GM19468 (cell line): ENCODE measurements around the gene PZP.

Experiments
- ATAC-seq: cut with Tn5 transposase; IDR thresholded peaks from one replicate; pipeline ENCODE4 v1.9.1; 2021; ENCODE audit warnings: mild to moderate bottlenecking, moderate library complexity, moderate number of reproducible peaks; ENCODE audit not compliant: unreplicated experiment; ENCODE audit errors: extremely low read depth

PZP gene

DNA sequence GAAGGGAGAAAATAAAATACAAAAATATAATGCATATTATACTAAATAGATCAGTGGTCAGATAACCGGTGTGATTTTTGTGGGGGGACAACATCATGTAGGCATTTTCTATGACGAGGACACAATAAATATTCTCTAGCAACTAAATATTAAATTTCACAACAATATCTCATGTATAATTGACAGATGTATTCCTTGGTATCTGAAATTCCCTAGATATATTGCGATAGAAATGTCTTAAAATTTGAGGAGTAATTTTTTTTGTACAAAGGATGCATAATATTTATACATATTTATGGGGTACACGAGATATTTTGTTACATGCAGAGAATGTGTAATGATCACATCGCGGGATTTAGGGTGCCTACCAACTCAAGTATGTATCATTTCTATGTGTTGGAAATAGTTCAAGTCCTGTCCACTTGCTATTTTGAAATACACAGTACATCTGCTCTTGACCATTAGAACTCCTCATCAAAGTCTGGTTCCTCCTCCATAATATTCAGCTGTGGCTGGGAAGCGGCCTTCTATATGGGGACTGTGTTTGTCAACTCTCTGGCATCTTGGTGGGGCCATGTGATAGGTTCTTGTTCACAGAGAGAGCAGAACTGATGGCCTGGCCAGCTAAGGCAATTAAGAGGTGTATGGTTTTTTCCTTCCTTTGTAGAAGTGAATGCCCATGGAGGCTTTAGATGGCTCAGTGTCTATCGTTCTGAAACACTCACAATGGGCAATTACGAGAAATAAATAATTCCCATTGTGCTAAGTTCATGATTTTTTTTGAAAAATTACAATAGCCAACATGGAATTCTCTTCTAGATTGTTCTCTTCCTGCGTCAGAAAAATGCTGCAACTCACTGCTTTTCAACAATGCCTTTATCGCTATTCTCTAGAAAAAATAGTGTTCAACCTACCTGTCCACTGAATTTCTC lies 101.3 kb downstream of the PZP start:
- no peak for ATAC-seq

DNA sequence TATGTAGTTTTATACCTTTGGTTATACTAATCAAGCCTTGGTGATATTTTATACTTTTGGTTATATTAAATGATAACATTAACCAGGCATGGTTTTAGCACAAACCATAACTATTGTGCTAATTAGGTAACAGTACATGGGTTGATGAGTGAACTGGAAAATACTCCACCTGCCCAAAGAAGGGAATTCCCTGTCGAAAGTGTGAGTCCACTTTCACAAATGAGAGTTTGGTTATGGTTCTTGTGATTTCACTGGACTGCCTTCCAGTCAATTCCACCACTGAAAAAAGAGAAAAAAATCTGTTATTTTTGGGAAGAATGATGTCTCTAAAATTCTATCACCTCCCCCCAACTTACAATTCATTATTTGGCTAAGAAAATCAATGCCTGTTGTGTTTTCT lies 102.1 kb downstream of the PZP start:
- ATAC-seq = no peak

DNA sequence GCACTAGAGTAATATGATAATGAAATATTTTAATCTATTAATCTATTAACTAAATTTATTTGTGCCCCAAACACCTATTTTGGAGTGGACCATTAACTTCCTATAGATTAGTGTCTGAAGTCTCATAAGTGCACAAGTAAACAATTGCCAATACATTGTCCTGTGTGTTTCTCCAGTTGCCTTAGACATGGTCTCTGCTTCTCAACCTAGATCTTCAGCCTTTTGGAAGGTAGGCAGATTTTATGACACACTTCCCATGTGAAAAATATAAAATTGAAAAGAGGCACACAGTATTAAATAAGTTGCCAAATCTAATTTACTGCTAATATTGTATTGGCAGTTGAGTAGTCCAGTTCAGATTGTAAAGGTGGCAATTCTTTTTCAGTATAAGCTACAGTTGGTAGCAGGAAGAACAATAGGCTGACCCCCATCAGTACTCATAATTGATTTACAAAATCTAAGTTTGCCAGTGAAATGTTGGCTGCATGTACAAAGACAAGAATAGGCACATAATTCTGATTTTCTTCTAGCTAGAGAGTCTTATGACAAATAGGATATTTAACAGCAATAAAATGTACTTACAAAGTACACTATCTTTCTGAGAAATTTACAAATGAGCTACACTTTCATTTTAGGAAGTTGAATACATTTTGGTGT lies 103.3 kb downstream of the PZP start:
- no peak for ATAC-seq

DNA sequence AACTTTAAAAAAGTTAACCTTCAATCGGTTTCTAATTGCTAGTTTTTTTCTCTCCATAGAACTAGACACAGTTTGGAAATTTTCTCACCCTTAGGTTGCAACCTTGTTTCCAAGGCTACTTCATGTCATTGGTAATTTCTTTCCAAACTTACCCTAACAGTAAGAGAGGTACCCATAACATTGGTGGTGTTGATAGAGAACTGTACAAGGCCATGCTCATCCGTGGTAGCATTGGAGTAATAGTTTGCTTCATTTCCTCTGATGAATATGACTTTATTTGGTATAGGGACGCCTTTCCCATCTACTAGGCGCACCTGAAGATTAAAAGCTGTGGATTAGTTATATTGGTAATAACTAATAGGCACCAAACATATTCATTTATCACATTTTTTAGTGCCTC lies 104.1 kb downstream of the PZP start:
- ATAC-seq = no peak

DNA sequence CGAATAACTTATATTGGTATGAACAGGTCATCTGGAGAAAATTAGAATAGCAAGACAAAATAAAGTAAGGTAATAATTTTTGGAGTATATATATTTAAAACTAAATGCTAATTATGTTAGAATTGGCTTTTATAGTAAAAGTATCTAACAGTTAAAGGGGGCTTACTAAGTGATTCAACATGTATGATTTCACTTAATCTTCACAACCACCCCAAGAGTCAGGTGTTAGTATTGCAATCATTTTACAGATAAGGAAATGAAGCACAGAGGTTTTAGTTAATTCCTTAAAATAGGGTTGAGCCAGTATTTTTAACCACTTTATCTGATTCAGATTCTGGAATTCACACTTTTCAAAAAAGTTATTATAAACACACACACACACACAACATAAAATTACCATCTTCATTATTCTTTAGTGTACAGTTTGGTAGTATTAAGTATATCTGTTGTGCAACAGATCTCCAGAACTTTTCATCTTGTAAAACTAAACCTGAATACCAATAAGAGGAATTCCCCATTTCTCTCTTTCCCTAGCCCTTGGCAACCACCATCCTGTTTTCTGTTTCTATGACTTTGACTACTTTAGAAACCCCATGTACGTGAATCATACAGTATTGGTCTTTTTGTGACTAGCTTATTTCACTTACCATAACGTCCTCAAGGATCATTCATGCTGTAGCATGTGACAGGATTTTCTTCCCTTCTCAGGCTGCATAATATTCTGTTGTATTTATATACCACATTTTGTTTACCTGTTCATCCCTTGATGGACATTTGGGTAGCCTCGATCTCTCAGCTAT lies 104.9 kb downstream of the PZP start:
- no peak for ATAC-seq

DNA sequence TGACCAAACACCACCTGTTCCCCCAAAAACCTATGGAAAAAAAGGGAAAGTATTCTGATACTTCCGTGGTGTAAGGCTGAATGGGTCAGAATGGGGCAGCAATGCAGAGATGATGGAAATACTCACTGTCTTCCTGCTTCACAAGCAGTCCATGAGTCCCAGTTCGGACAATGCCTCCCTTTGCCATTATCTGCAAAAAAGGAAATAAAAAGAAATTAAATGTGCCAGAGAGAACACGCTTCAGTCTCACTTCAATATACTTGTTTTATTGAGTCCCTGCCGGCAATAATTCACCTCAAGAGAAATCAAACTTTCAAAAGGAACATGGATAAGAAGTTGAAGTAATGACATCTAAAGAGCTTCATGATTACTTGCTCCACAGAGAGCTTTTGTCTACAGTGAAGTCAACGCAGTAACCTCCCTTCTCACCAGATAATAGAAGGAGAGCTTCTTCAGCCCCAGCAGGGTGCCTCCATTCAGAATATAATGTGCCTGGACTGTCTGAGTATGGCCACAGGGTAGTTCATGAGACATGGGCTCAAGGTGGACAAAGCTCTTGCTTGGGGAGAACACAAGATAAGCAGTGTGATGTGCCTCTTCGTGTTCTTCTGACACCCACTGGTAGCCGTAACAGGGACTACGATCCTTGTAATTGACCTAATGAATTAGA lies 107.0 kb downstream of the PZP start:
- no peak for ATAC-seq

DNA sequence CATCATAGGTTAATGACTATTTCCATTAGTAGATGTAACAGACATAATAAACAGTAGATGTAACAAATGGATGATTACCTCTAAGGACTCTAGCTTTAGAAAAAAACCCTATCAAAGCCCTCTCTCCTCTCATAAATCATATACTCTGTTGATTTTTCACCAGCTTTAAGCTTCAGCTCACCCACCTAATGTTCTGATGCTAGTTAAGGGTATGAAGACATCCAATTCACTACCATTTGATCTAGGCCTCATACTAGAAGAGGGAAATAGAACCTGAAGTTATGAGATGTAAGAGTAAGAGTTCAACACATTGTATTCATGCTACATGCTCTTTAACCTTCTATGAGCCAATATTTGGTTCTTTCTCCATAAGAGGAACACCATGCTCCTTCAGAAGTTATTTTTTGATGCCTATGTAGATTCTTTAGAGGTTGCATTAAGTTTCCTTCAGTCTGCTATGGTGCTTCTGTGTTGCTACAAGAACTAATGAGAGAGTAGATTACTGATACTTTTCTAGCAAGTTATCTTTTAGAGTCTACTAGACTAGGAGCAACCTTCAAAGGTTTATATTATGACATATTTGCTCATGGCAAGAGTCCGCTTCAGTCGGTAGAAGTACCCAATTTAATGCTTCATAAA lies 108.5 kb downstream of the PZP start:
- no peak for ATAC-seq
